Lower lobe of right lung (tissue), 2 donors: ENCODE data around the gene PDLIM4. TPM values are rescaled to one million over a fixed set of nuclear protein-coding genes. Genes with fewer than 3 reads are reported as not detected.

Experiments
- ATAC-seq, 2 donors: fragments of 200-7000 bp; cut with Tn5 transposase; one replicate each; pipeline ENCODE4 v1.9.1; 2020 to 2022; ENCODE audit warnings: mild to moderate bottlenecking in 2 of 2, moderate library complexity in 2 of 2
- DNase-seq: peaks from one replicate; pipeline ENCODE4 v3.0.0-alpha.2; 2020
- H3K27ac ChIP-seq: fragments of 200-600 bp; one replicate; pipeline ENCODE4 v1.8.0; 2022
- H3K27me3 ChIP-seq: fragments of 200-600 bp; one replicate; pipeline ENCODE4 v1.8.0; 2022; ENCODE audit warnings: low read depth
- H3K36me3 ChIP-seq: fragments of 200-600 bp; one replicate; pipeline ENCODE4 v1.8.0; 2022; ENCODE audit warnings: mild to moderate bottlenecking
- H3K4me1 ChIP-seq: fragments of 200-600 bp; one replicate; pipeline ENCODE4 v1.8.0; 2022
- H3K4me3 ChIP-seq: fragments of 200-600 bp; one replicate; pipeline ENCODE4 v1.8.0; 2022; ENCODE audit warnings: mild to moderate bottlenecking
- H3K9me3 ChIP-seq: fragments of 200-600 bp; one replicate; pipeline ENCODE4 v1.8.0; 2022
- CTCF ChIP-seq: fragments of 200-600 bp; IDR thresholded peaks from one replicate; pipeline ENCODE4 v1.8.0; 2022; ENCODE audit warnings: antibody characterized with exemption, mild to moderate bottlenecking
- intact Hi-C: fragments of 100-400 bp; cut with DNase I; formaldehyde crosslinking; loops from one replicate; pipeline ENCODE4 v1.11.0; 2022
- total RNA-seq: library from RNA; stranded (reverse); fragmentation: NEBNext Ultra II Directional; extraction: Animal tissue kit (Norgen Biotek cat#: 25700); gene quantifications from one replicate; pipeline ENCODE4 v1.2.1, GENCODE V29; 2021
- donor health status: DM: no; HTN: yes; CAD: no; lungs with severe emphysema.

The PDLIM4 gene
- total RNA-seq, 1 donor from 2014 or later = 6.7 TPM

GRCh38 chr5:132279801-132280200, 22.3 kb downstream of the PDLIM4 start:
- DNase-seq (no peak), ATAC-seq (no peak)
- no peak overlapping the region for H3K27ac ChIP-seq
- no peaks in the 10 kb centered on the region for H3K36me3 ChIP-seq
- no peak for TF ChIP-seq CTCF
- H3K4me1 ChIP-seq = no peaks in the 10 kb centered on the region
- no peaks in the 10 kb centered on the region for H3K9me3 ChIP-seq
- H3K27me3 ChIP-seq = no peaks in the 10 kb centered on the region
- intact Hi-C loops = no loop called here
- no peak overlapping the region for H3K4me3 ChIP-seq

GRCh38 chr5:132280371-132281240, 23.1 kb downstream of the PDLIM4 start:
- H3K27ac ChIP-seq = no peak overlapping the region
- H3K27me3 ChIP-seq = no peaks in the 10 kb centered on the region
- no peak overlapping the region for H3K4me3 ChIP-seq
- intact Hi-C loops = no loop called here
- H3K4me1 ChIP-seq = no peaks in the 10 kb centered on the region
- TF ChIP-seq CTCF = no peak
- H3K36me3 ChIP-seq = no peaks in the 10 kb centered on the region
- no peak for DNase-seq
- H3K9me3 ChIP-seq = no peaks in the 10 kb centered on the region
- ATAC-seq = no peak

GRCh38 chr5:132281856-132282614, 24.5 kb downstream of the PDLIM4 start:
- Histone ChIP-seq H3K4me1 (no peaks in the 10 kb centered on the region), H3K9me3 (no peaks in the 10 kb centered on the region), H3K27ac (no peak overlapping the region), H3K36me3 (no peaks in the 10 kb centered on the region), H3K27me3 (no peaks in the 10 kb centered on the region), H3K4me3 (no peak overlapping the region)
- no peak for TF ChIP-seq CTCF
- DNase-seq (no peak), ATAC-seq (no peak)
- intact Hi-C loops = no loop called here

GRCh38 chr5:132283423-132284043, 26.0 kb downstream of the PDLIM4 start:
- no peaks in the 10 kb centered on the region for H3K36me3 ChIP-seq
- H3K4me3 ChIP-seq = no peak overlapping the region
- no peaks in the 10 kb centered on the region for H3K27me3 ChIP-seq
- no peaks in the 10 kb centered on the region for H3K4me1 ChIP-seq
- DNase-seq (no peak), ATAC-seq (peak in 1 of 2 donors; percentile 28)
- no peak overlapping the region for H3K27ac ChIP-seq
- H3K9me3 ChIP-seq = no peaks in the 10 kb centered on the region
- TF ChIP-seq CTCF = peak; percentile 32
- intact Hi-C loops = no loop called here

- Histone ChIP-seq H3K4me1 (peaks cover 10% of the 10 kb centered on the region), H3K36me3 (no peaks in the 10 kb centered on the region), H3K4me3 (no peak overlapping the region), H3K27me3 (no peaks in the 10 kb centered on the region), H3K9me3 (no peaks in the 10 kb centered on the region), H3K27ac (no peak overlapping the region)
- intact Hi-C loops = no loop called here
- TF ChIP-seq CTCF = no peak
- DNase-seq = no peak
- no peak for ATAC-seq
Measured at GRCh38 chr5:132289097-132289496, 31.6 kb downstream of the PDLIM4 start.
